CD4-positive, CD25-positive, alpha-beta regulatory T cell (primary cell): Measurements from ENCODE around the gene ALDH1L1. TPM values are rescaled to one million over a fixed set of nuclear protein-coding genes. Genes with fewer than 3 reads are reported as not detected.

Source experiments
- ATAC-seq, 2 donors: fragments of 150-1000 bp; cut with Tn5 transposase; one replicate each; pipeline ENCODE4 v1.10.0; 2021; ENCODE audit warnings: low read depth in 2 of 2, moderate number of reproducible peaks in 2 of 2, moderate library complexity in 1 of 2
- DNase-seq, 3 donors: peaks; one replicate each; pipeline versions ENCODE4 v3.0.0 to v3.0.0-alpha.2; 2012 to 2022; ENCODE audit warnings: mixed read lengths in 1 of 3
- H3K27ac ChIP-seq: one replicate; pipeline ENCODE4 v1.7.0; 2013; ENCODE audit warnings: mild to moderate bottlenecking, low read length; ENCODE audit not compliant: insufficient read depth, poor library complexity, severe bottlenecking
- H3K27me3 ChIP-seq: one replicate; pipeline ENCODE4 v1.7.0; 2013; ENCODE audit warnings: low read length; ENCODE audit not compliant: control insufficient read depth, insufficient read depth
- H3K36me3 ChIP-seq: one replicate; pipeline ENCODE4 v1.7.0; 2013; ENCODE audit warnings: mild to moderate bottlenecking, low read length, moderate library complexity; ENCODE audit not compliant: control insufficient read depth, insufficient read depth
- H3K4me1 ChIP-seq: 2 replicates; pipeline ENCODE4 v1.7.0; 2013; ENCODE audit warnings: mild to moderate bottlenecking, low read length; ENCODE audit not compliant: insufficient read depth, control insufficient read depth, poor library complexity, severe bottlenecking
- H3K4me3 ChIP-seq: one replicate; pipeline ENCODE4 v1.7.0; 2013; ENCODE audit warnings: low read depth, mild to moderate bottlenecking, low read length, moderate library complexity
- H3K9me3 ChIP-seq, 2 experiments: 1 replicate in 1 of 2; 2 replicates in 1 of 2; pipeline ENCODE4 v1.7.0; 2013; ENCODE audit warnings: low read length in 2 of 2, mild to moderate bottlenecking in 1 of 2, moderate library complexity in 1 of 2; ENCODE audit not compliant: control insufficient read depth in 2 of 2
- H3K27ac Mint-ChIP-seq, 3 donors: one replicate each; pipeline ENCODE4 v1.8.0; 2020 to 2022; ENCODE audit warnings: mild to moderate bottlenecking in 3 of 3, mixed read lengths in 3 of 3, moderate library complexity in 2 of 3
- H3K27me3 Mint-ChIP-seq: one replicate; pipeline ENCODE4 v1.8.0; 2022; ENCODE audit warnings: mild to moderate bottlenecking, mixed read lengths
- H3K36me3 Mint-ChIP-seq: one replicate; pipeline ENCODE4 v1.8.0; 2020; ENCODE audit warnings: mixed read lengths
- H3K4me1 Mint-ChIP-seq, 4 donors: one replicate each; pipeline ENCODE4 v1.8.0; 2020 to 2022; ENCODE audit warnings: mixed read lengths in 4 of 4, mild to moderate bottlenecking in 1 of 4
- H3K4me3 Mint-ChIP-seq, 4 donors: one replicate each; pipeline ENCODE4 v1.8.0; 2020 to 2022; ENCODE audit warnings: mild to moderate bottlenecking in 4 of 4, mixed read lengths in 4 of 4, moderate library complexity in 3 of 4
- H3K9me3 Mint-ChIP-seq, 7 donors: one replicate each; pipeline ENCODE4 v1.8.0; 2020 to 2022; ENCODE audit warnings: mixed read lengths in 7 of 7, mild to moderate bottlenecking in 3 of 7, moderate library complexity in 2 of 7
- polyA plus RNA-seq, 4 donors: library from polyadenylated mRNA; unstranded; fragments of 300-500 nt; fragmentation: Illumina TruSeq; gene quantifications; one replicate each; pipeline ENCODE4 v1.2.3, GENCODE V29; 2021
- total RNA-seq: library from RNA; stranded (reverse); gene quantifications from one replicate; pipeline ENCODE4 v1.2.3, GENCODE V29; 2022

Gene ALDH1L1
- total and polyA plus RNA-seq, 5 donors from 2014 or later: 0.08 TPM; not detected in 4

GRCh38 chr3:126111126-126111551 lies 69.2 kb downstream of the ALDH1L1 start:
- Histone ChIP-seq H3K9me3 (no peaks in the 10 kb centered on the region), H3K4me3 (no peak overlapping the region), H3K36me3 (no peaks in the 10 kb centered on the region), H3K27ac (no peak overlapping the region), H3K4me1 (no peaks in the 10 kb centered on the region), H3K27me3 (no peaks in the 10 kb centered on the region)
- Mint-ChIP-seq H3K27ac (no peak overlapping the region), H3K4me1 (no peaks in the 10 kb centered on the region), H3K9me3 (no peaks in the 10 kb centered on the region), H3K36me3 (no peaks in the 10 kb centered on the region), H3K27me3 (no peaks in the 10 kb centered on the region), H3K4me3 (no peak overlapping the region)
- DNase-seq: no peak
- no peak for ATAC-seq

GRCh38 chr3:126110431-126111125 lies 69.8 kb downstream of the ALDH1L1 start:
- Mint-ChIP-seq H3K27ac (no peak overlapping the region), H3K36me3 (no peaks in the 10 kb centered on the region), H3K4me1 (no peaks in the 10 kb centered on the region), H3K27me3 (no peaks in the 10 kb centered on the region), H3K4me3 (no peak overlapping the region), H3K9me3 (no peaks in the 10 kb centered on the region)
- no peaks in the 10 kb centered on the region for H3K4me1 ChIP-seq
- no peak overlapping the region for H3K4me3 ChIP-seq
- H3K27me3 ChIP-seq: no peaks in the 10 kb centered on the region
- no peak overlapping the region for H3K27ac ChIP-seq
- DNase-seq (no peak), ATAC-seq (no peak)
- H3K36me3 ChIP-seq: no peaks in the 10 kb centered on the region
- H3K9me3 ChIP-seq: no peaks in the 10 kb centered on the region

GRCh38 chr3:126109880-126110235 lies 70.5 kb downstream of the ALDH1L1 start:
- Mint-ChIP-seq H3K27ac (no peak overlapping the region), H3K36me3 (no peaks in the 10 kb centered on the region), H3K4me1 (no peaks in the 10 kb centered on the region), H3K27me3 (no peaks in the 10 kb centered on the region), H3K4me3 (no peak overlapping the region), H3K9me3 (no peaks in the 10 kb centered on the region)
- no peaks in the 10 kb centered on the region for H3K9me3 ChIP-seq
- H3K27ac ChIP-seq: no peak overlapping the region
- no peaks in the 10 kb centered on the region for H3K27me3 ChIP-seq
- no peak overlapping the region for H3K4me3 ChIP-seq
- no peaks in the 10 kb centered on the region for H3K4me1 ChIP-seq
- ATAC-seq (no peak), DNase-seq (no peak)
- no peaks in the 10 kb centered on the region for H3K36me3 ChIP-seq

- Histone ChIP-seq H3K36me3 (no peaks in the 10 kb centered on the region), H3K27me3 (no peaks in the 10 kb centered on the region), H3K4me3 (no peak overlapping the region), H3K9me3 (no peaks in the 10 kb centered on the region), H3K27ac (no peak overlapping the region), H3K4me1 (no peaks in the 10 kb centered on the region)
- Mint-ChIP-seq H3K27me3 (no peaks in the 10 kb centered on the region), H3K4me1 (no peaks in the 10 kb centered on the region), H3K36me3 (no peaks in the 10 kb centered on the region), H3K9me3 (no peaks in the 10 kb centered on the region), H3K27ac (no peak overlapping the region), H3K4me3 (no peak overlapping the region)
- ATAC-seq (no peak), DNase-seq (no peak)
These were observed 71.1 kb downstream of the ALDH1L1 start for GRCh38 chr3:126109146-126109879.

DNA sequence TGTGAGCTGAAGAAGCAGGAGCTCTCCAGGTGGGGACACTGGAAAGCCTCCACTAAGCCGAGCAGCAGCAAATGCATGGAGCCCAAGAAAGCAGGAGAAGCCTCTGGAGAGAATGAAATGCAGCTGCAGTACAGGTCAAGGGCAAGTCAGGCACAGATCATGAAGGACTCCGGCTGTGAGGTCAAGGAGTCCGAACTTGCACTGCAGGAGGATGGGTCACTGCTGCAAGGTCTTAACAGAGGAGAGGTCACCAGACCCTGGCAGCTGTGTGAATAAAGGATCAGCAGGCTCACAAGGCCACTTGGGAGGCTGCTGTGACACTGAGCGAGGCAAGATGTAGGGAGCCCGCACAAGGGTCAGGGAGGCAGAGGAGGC lies 71.7 kb downstream of the ALDH1L1 start:
- ATAC-seq (no peak), DNase-seq (no peak)
- no peak overlapping the region for H3K27ac Mint-ChIP-seq
- H3K4me3 ChIP-seq: no peak overlapping the region
- H3K27me3 Mint-ChIP-seq: no peaks in the 10 kb centered on the region
- no peaks in the 10 kb centered on the region for H3K4me1 ChIP-seq
- H3K36me3 Mint-ChIP-seq: no peaks in the 10 kb centered on the region
- no peaks in the 10 kb centered on the region for H3K27me3 ChIP-seq
- no peaks in the 10 kb centered on the region for H3K9me3 ChIP-seq
- H3K4me3 Mint-ChIP-seq: no peak overlapping the region
- H3K4me1 Mint-ChIP-seq: no peaks in the 10 kb centered on the region
- H3K36me3 ChIP-seq: no peaks in the 10 kb centered on the region
- no peak overlapping the region for H3K27ac ChIP-seq
- no peaks in the 10 kb centered on the region for H3K9me3 Mint-ChIP-seq

DNA sequence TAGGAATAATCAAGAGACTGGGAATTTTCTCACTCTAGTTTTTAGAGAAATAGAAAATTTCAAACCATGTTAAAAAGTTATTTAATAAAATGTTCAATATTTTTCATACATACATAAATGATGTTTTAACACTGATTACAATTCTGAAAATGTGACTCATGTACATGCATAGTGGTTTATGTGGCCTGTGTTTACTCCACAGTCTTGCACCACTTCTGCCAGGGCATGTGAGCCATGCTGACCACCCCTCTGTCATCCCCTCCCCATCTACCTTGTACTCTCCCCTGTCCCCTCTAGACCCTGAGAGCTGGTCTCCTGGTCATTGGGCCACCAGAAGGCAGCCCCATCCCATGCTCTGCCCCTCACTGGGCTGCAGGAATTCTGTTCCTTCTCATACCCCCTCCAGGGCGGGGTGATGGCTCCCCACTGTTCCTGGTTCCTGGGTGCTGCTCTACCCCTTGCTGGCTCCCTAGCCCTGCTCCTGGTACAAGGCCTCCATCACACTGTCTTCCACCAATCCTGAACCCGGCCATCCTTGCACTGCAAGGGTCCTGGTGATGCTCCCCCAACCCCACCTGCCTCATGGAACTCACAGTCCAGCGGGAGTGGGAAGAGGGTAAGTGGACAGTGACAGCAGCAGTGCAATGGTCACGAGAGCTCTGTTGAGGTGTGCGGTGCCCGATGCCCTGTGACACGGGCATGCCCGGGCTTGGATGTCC lies 72.3 kb downstream of the ALDH1L1 start:
- no peaks in the 10 kb centered on the region for H3K27me3 Mint-ChIP-seq
- H3K4me1 ChIP-seq: no peaks in the 10 kb centered on the region
- H3K27ac ChIP-seq: no peak overlapping the region
- H3K36me3 ChIP-seq: no peaks in the 10 kb centered on the region
- no peak overlapping the region for H3K27ac Mint-ChIP-seq
- H3K27me3 ChIP-seq: no peaks in the 10 kb centered on the region
- no peaks in the 10 kb centered on the region for H3K4me1 Mint-ChIP-seq
- H3K9me3 ChIP-seq: no peaks in the 10 kb centered on the region
- no peak for DNase-seq
- ATAC-seq: no peak
- no peaks in the 10 kb centered on the region for H3K36me3 Mint-ChIP-seq
- H3K4me3 Mint-ChIP-seq: no peak overlapping the region
- H3K9me3 Mint-ChIP-seq: no peaks in the 10 kb centered on the region
- H3K4me3 ChIP-seq: no peak overlapping the region

DNA sequence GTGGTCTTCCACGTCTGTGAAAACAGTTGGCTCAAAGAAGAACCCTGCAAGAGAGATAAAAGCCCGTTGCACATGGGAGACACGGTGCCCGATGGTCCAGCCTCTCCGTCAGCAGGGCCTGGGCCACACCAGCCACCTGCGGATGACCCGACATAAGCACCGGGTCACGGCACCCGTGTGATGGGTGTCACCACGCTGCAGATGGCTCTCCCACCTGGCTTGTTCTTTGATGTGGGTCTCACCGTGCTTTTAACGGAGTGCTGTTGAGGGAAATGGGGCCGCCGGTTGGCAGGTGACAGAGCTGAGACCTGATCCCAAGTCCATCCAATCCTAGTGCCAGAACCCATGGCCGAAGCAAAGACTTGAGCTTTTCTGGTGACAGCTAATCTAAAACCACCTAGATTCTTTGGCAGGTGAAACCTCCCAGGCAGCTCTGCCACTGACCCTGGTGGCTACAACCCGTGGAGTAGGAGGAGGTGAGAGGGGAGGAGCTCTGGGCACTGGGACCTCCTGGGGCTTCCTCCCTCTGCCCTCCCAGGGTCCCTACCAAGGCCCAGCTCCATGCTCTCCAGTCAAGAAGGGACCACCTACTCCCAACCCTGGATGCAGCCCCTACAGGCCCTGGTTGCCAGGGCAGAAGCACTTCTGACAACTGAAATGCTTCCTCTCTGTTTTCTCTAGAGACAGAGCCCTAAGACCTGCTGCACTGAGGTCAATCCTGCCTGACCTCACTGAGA lies 73.0 kb downstream of the ALDH1L1 start:
- Histone ChIP-seq H3K9me3 (no peaks in the 10 kb centered on the region), H3K4me1 (no peaks in the 10 kb centered on the region), H3K27ac (no peak overlapping the region), H3K27me3 (no peaks in the 10 kb centered on the region), H3K4me3 (no peak overlapping the region), H3K36me3 (no peaks in the 10 kb centered on the region)
- DNase-seq: no peak
- H3K4me3 Mint-ChIP-seq: no peak overlapping the region
- no peaks in the 10 kb centered on the region for H3K27me3 Mint-ChIP-seq
- H3K27ac Mint-ChIP-seq: no peak overlapping the region
- no peaks in the 10 kb centered on the region for H3K4me1 Mint-ChIP-seq
- no peaks in the 10 kb centered on the region for H3K36me3 Mint-ChIP-seq
- H3K9me3 Mint-ChIP-seq: no peaks in the 10 kb centered on the region
- no peak for ATAC-seq
